OCI-LY7 (cell line): ENCODE results near the gene CREB3L1. TPM values are rescaled to one million over a fixed set of nuclear protein-coding genes. Genes with fewer than 3 reads are reported as not detected.

Source experiments
- BruUV-seq: library from RNA; stranded (reverse); fragments of 400-500 nt; replicated peaks from 2 replicates; lab custom pipeline; 2021; lab: Mats Ljungman, UMichigan
- CTCF ChIA-PET: fragments of 300-600 bp; sonication (Branson Sonifier 250); formaldehyde crosslinking; loops from one replicate; lab custom pipeline; 2022; ENCODE audit warnings: antibody characterized with exemption; ENCODE audit not compliant: unreplicated experiment; lab: Charles Lee
- POLR2A ChIA-PET: fragments of 300-600 bp; sonication (Branson Sonifier 250); formaldehyde crosslinking; loops from one replicate; lab custom pipeline; 2022; ENCODE audit warnings: antibody characterized with exemption; lab: Charles Lee
- DNase-seq: peaks from one replicate; pipeline ENCODE4 v3.0.0-alpha.2; 2015; ENCODE audit warnings: low spot score
- H2AFZ ChIP-seq: fragments of 200-600 bp; sonication (generic), shearing (Covaris generic); 2 replicates; pipeline ENCODE4 v1.6.1; 2014; ENCODE audit warnings: mild to moderate bottlenecking, antibody characterized with exemption, low read length, moderate library complexity
- H3K27ac ChIP-seq: fragments of 200-600 bp; sonication (generic); 2 replicates; pipeline ENCODE4 v1.5.1; 2014; ENCODE audit warnings: mixed run types, low read depth, mild to moderate bottlenecking, moderate library complexity, low read length, inconsistent platforms; ENCODE audit not compliant: poor library complexity, severe bottlenecking
- H3K36me3 ChIP-seq: fragments of 200-600 bp; sonication (generic); 2 replicates; pipeline ENCODE4 v1.6.1; 2014; ENCODE audit warnings: mild to moderate bottlenecking, antibody characterized with exemption, low read length, moderate library complexity, mixed read lengths; ENCODE audit not compliant: insufficient read depth
- H3K4me1 ChIP-seq: fragments of 200-600 bp; sonication (generic); 2 replicates; pipeline ENCODE4 v1.5.1; 2014; ENCODE audit warnings: mild to moderate bottlenecking, low read length; ENCODE audit not compliant: insufficient read depth, poor library complexity, severe bottlenecking
- H3K4me2 ChIP-seq: fragments of 200-600 bp; sonication (generic); 2 replicates; pipeline ENCODE4 v1.6.1; 2014; ENCODE audit warnings: mild to moderate bottlenecking, low read length
- H3K4me3 ChIP-seq: fragments of 200-600 bp; sonication (generic); 2 replicates; pipeline ENCODE4 v1.5.1; 2014; ENCODE audit warnings: mild to moderate bottlenecking, low read depth, low read length; ENCODE audit not compliant: poor library complexity, severe bottlenecking
- H3K79me2 ChIP-seq: fragments of 200-600 bp; sonication (generic); 2 replicates; pipeline ENCODE4 v1.6.1; 2016; ENCODE audit warnings: low read depth, mild to moderate bottlenecking, low read length, moderate library complexity, mixed read lengths; ENCODE audit not compliant: insufficient read depth
- H3K9me2 ChIP-seq: fragments of 200-600 bp; sonication (generic); 2 replicates; pipeline ENCODE4 v1.6.1; 2016; ENCODE audit warnings: mild to moderate bottlenecking, low read length, mixed read lengths; ENCODE audit not compliant: insufficient read depth
- H3K9me3 ChIP-seq: fragments of 200-600 bp; sonication (generic); 2 replicates; pipeline ENCODE4 v1.6.1; 2014; ENCODE audit warnings: mild to moderate bottlenecking, mixed run types, low read length, mixed read lengths
- H4K20me1 ChIP-seq: fragments of 200-600 bp; sonication (generic); 2 replicates; pipeline ENCODE4 v1.6.1; 2014; ENCODE audit warnings: mild to moderate bottlenecking, antibody characterized with exemption, low read length, moderate library complexity, mixed read lengths; ENCODE audit not compliant: insufficient read depth
- CTCF ChIP-seq: fragments of 200-600 bp; sonication (generic); conservative IDR thresholded peaks from 2 replicates; pipeline ENCODE4 v1.5.1; 2014; ENCODE audit warnings: mild to moderate bottlenecking, antibody characterized with exemption, low read length, moderate library complexity, mixed read lengths
- EZH2phosphoT487 ChIP-seq: fragments of 200-600 bp; sonication (generic); IDR thresholded peaks from 2 replicates; pipeline ENCODE4 v1.6.1; 2018; ENCODE audit warnings: low read depth, borderline replicate concordance, mild to moderate bottlenecking, mixed run types, antibody characterized with exemption, low read length, moderate library complexity, mixed read lengths
- intact Hi-C: fragments of 100-400 bp; cut with micrococcal nuclease; formaldehyde crosslinking; loops from one replicate; pipeline ENCODE4 v1.10.0; 2022; ENCODE audit not compliant: unreplicated experiment
- total RNA-seq, 2 experiments: library from RNA; depleted of rRNA in 1 of 2; stranded (reverse); fragments of >200 nt in 1 of 2; shearing (Covaris generic) in 1 of 2; gene quantifications; 2 replicates each; pipeline ENCODE4 v1.2.3, GENCODE V29; 2014 to 2022

Gene CREB3L1
- total RNA-seq, 2 experiments from 2014 or later: 0.17 TPM; not detected in 1

GRCh38 chr11:46251954-46252353, 25.5 kb upstream of the CREB3L1 start:
- Histone ChIP-seq H3K9me3 (no peaks in the 10 kb centered on the region), H3K27ac (no peak overlapping the region), H3K4me1 (no peaks in the 10 kb centered on the region), H3K9me2 (no peaks in the 10 kb centered on the region), H3K4me2 (no peak overlapping the region), H3K79me2 (no peaks in the 10 kb centered on the region), H4K20me1 (no peaks in the 10 kb centered on the region), H3K36me3 (no peaks in the 10 kb centered on the region), H3K4me3 (no peak overlapping the region), H2AFZ (no peak overlapping the region)
- no TSS peak for BruUV-seq
- ChIA-PET CTCF (no interaction called here), POLR2A (interaction anchor here (1.8 kb wide), 1 partner anchor 9 kb away, joined by 4 read pairs; no protein-coding TSS in a partner anchor)
- no peak for DNase-seq
- TF ChIP-seq EZH2phosphoT487 (no peak), CTCF (no peak)
- intact Hi-C loops: no loop called here

GRCh38 chr11:46252373-46252914, 25.0 kb upstream of the CREB3L1 start:
- TF ChIP-seq CTCF (no peak), EZH2phosphoT487 (no peak)
- CTCF ChIA-PET: no interaction called here
- POLR2A ChIA-PET: interaction anchor here (1.8 kb wide), 1 partner anchor 9 kb away, joined by 4 read pairs; no protein-coding TSS in a partner anchor

More at GRCh38 chr11:46252373-46252914, 25.0 kb upstream of the CREB3L1 start:
- H3K4me2 ChIP-seq: no peak overlapping the region
- intact Hi-C loops: no loop called here
- H3K9me2 ChIP-seq: no peaks in the 10 kb centered on the region
- no peak overlapping the region for H3K4me3 ChIP-seq
- no peak overlapping the region for H3K27ac ChIP-seq
- H3K79me2 ChIP-seq: no peaks in the 10 kb centered on the region
- no peaks in the 10 kb centered on the region for H4K20me1 ChIP-seq
- H2AFZ ChIP-seq: no peak overlapping the region
- H3K4me1 ChIP-seq: no peaks in the 10 kb centered on the region
- no peaks in the 10 kb centered on the region for H3K9me3 ChIP-seq
- DNase-seq: no peak
- no peaks in the 10 kb centered on the region for H3K36me3 ChIP-seq
- BruUV-seq: no TSS peak
